Panc1 (cell line): ENCODE results near the gene KRTAP10-6. TPM values are rescaled to one million over a fixed set of nuclear protein-coding genes. Genes with fewer than 3 reads are reported as not detected.
"Not testable (repeated sequence)": the region's sequence is repeated elsewhere in the genome, so short reads cannot be mapped to it uniquely, and the experiment has no call there.

Source experiments
- ATAC-seq: fragments of 200-7000 bp; cut with Tn5 transposase; 2 replicates; pipeline ENCODE4 v1.9.1; 2020; ENCODE audit warnings: mild to moderate bottlenecking, moderate library complexity
- BruUV-seq: library from RNA; stranded (reverse); fragments of 400-500 nt; replicated peaks from 2 replicates; lab custom pipeline; 2021; lab: Mats Ljungman, UMichigan
- CTCF ChIA-PET: fragments of 300-600 bp; sonication (Branson Sonifier 250); formaldehyde crosslinking; loops from one replicate; lab custom pipeline; 2022; ENCODE audit warnings: antibody characterized with exemption; lab: Charles Lee
- POLR2A ChIA-PET: fragments of 300-600 bp; sonication (Branson Sonifier 250); formaldehyde crosslinking; loops from one replicate; lab custom pipeline; 2022; ENCODE audit warnings: antibody characterized with exemption; lab: Charles Lee
- DNase-seq: peaks from one replicate; pipeline ENCODE4 v3.0.0-alpha.2; 2010; ENCODE audit warnings: low read depth, low spot score
- H3K27ac ChIP-seq: 2 replicates; pipeline ENCODE4 v1.5.1; 2011; ENCODE audit warnings: mild to moderate bottlenecking, low read length, inconsistent platforms
- H3K27me3 ChIP-seq: fragments of 200-500 bp; sonication (Bioruptor generic); 2 replicates; pipeline ENCODE4 v1.6.0; 2014; ENCODE audit warnings: low read length, inconsistent platforms; ENCODE audit not compliant: control insufficient read depth, insufficient read depth
- H3K36me3 ChIP-seq: fragments of 200-500 bp; sonication (Bioruptor generic); 2 replicates; pipeline ENCODE4 v1.5.1; 2014; ENCODE audit warnings: inconsistent platforms, mild to moderate bottlenecking, low read length, moderate library complexity; ENCODE audit not compliant: control insufficient read depth, insufficient read depth
- H3K4me1 ChIP-seq: 2 replicates; pipeline ENCODE4 v1.5.1; 2011; ENCODE audit warnings: inconsistent platforms, mild to moderate bottlenecking, low read length, moderate library complexity; ENCODE audit not compliant: control insufficient read depth, insufficient read depth
- H3K4me3 ChIP-seq, 2 experiments: 2 replicates each; pipeline ENCODE4 v1.5.1; 2011 to 2012; ENCODE audit warnings: low read depth in 2 of 2, low read length in 2 of 2, mild to moderate bottlenecking in 2 of 2, inconsistent platforms in 1 of 2, moderate library complexity in 1 of 2
- H3K9me3 ChIP-seq: fragments of 200-500 bp; sonication (Bioruptor generic); 2 replicates; pipeline ENCODE4 v1.5.1; 2014; ENCODE audit warnings: low read depth, mild to moderate bottlenecking, inconsistent platforms, low read length, moderate library complexity; ENCODE audit not compliant: control insufficient read depth, insufficient read depth
- POLR2AphosphoS5 ChIP-seq: IDR thresholded peaks from 2 replicates; pipeline ENCODE4 v1.6.1; 2012; ENCODE audit warnings: mild to moderate bottlenecking, low read depth, low read length, moderate library complexity
- SIN3A ChIP-seq: IDR thresholded peaks from 2 replicates; pipeline ENCODE4 v1.6.1; 2012; ENCODE audit warnings: low read depth, mild to moderate bottlenecking, low read length, moderate library complexity, borderline replicate concordance; ENCODE audit not compliant: insufficient read depth
- TCF7L2 ChIP-seq: IDR thresholded peaks from 2 replicates; pipeline ENCODE4 v1.6.1; 2011; ENCODE audit warnings: mild to moderate bottlenecking, low read depth, low read length, inconsistent platforms
- in situ Hi-C: cut with HindIII; loops from 2 replicates; pipeline ENCODE4 v1.10.0; 2016; ENCODE audit warnings: low sequenced_read_pairs, low pct_unique_long_range_greater_than_20kb
- intact Hi-C: fragments of 100-400 bp; cut with micrococcal nuclease; formaldehyde crosslinking; loops from one replicate; pipeline ENCODE4 v1.10.0; 2022; ENCODE audit not compliant: unreplicated experiment
- total RNA-seq: library from RNA; stranded (reverse); gene quantifications from one replicate; pipeline ENCODE4 v1.2.1, GENCODE V29; 2021; ENCODE audit not compliant: unreplicated experiment
- TF ChIP-seq, protein P1 (sequence below): fragments of 450-650 bp; IDR thresholded peaks from 2 replicates; pipeline ENCODE4 v1.5.1; 2017; ENCODE audit warnings: mild to moderate bottlenecking
- TF ChIP-seq, protein P2 (sequence below), 2 experiments: IDR thresholded peaks; 2 replicates each; pipeline ENCODE4 v1.6.1; 2011 to 2012; ENCODE audit warnings: low read depth in 2 of 2, control low read depth in 1 of 2, low read length in 1 of 2, mild to moderate bottlenecking in 1 of 2, moderate library complexity in 1 of 2; ENCODE audit not compliant: insufficient read depth in 1 of 2

KRTAP10-6 gene
- total RNA-seq, 1 experiment from 2014 or later: not detected

DNA sequence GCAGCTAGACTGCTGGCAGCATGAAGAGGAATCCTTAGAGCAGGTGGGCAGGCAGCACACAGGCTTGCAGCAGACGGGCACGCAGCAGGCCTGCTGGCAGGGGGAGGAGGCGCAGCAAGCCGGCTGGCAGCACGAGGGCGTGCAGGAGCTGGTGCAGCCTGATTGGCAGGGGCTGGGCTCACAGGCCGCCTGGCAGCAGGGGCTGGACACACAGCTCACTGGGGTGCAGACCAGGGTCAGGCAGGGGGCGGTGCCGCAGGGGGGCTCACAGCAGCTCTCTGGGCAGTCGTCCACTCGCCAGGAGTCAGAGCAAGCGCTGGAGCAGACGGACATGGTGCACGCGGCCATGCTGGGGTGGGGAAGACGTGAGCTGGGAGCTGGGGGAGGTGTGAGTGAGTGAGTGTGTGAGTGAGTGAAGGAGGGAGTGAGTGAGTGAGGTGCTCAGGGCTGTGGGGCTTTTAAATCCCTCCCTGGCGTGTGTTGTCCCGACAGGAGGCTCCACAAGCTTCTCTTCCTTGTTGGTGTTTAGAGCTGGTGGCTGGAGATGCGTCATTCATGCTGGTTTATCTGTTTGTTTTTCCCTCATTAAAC is 12.0 kb downstream of the KRTAP10-6 start, which contains the start of gene KRTAP10-5:
TSS of gene KRTAP10-5 (minus strand) at position 374 of the 591 bp plus-strand sequence. CDS start at position 348, 26 bp downstream.
- H3K9me3 ChIP-seq, H3K27ac ChIP-seq, in situ Hi-C loops, intact Hi-C loops, POLR2A ChIA-PET, H3K4me1 ChIP-seq, H3K36me3 ChIP-seq, DNase-seq, BruUV-seq, H3K27me3 ChIP-seq: not testable (repeated sequence)
- peak within 1 kb of the TSS in 1 of 2 experiments; percentile 24; a peak in 1 of 4 replicates for H3K4me3 ChIP-seq
- CTCF ChIA-PET: interaction anchor here (0.7 kb wide), 2 partner anchors 31 to 91 kb away, joined by 3 to 4 read pairs; no protein-coding TSS in a partner anchor
- TF ChIP-seq, protein P1, sequence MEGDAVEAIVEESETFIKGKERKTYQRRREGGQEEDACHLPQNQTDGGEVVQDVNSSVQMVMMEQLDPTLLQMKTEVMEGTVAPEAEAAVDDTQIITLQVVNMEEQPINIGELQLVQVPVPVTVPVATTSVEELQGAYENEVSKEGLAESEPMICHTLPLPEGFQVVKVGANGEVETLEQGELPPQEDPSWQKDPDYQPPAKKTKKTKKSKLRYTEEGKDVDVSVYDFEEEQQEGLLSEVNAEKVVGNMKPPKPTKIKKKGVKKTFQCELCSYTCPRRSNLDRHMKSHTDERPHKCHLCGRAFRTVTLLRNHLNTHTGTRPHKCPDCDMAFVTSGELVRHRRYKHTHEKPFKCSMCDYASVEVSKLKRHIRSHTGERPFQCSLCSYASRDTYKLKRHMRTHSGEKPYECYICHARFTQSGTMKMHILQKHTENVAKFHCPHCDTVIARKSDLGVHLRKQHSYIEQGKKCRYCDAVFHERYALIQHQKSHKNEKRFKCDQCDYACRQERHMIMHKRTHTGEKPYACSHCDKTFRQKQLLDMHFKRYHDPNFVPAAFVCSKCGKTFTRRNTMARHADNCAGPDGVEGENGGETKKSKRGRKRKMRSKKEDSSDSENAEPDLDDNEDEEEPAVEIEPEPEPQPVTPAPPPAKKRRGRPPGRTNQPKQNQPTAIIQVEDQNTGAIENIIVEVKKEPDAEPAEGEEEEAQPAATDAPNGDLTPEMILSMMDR: 0 out of 2 replicates have a peak, but pooled peaks have one; percentile 14
- ATAC-seq: peak; percentile 74

DNA sequence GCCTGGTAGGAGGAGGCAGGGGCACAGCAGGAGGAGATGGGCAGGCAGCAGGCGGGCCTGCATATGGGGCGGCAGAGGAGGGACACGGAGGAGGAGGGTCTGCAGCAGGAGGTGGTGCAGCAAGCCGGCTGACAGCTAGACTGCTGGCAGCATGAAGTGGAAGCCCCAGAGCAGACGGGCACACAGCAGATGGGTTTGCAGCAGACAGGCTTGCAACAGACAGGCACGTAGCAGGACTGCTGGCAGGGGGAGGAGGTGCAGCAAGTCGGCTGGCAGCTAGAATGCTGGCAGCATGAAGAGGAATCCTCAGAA is 12.5 kb downstream of the KRTAP10-6 start:
- H3K4me3 ChIP-seq: no peak overlapping the region
- peak; percentile 32; the same call in 1 of the 2 replicates for ATAC-seq
- CTCF ChIA-PET: interaction anchor here (0.7 kb wide), 2 partner anchors 30 to 90 kb away, joined by 3 to 4 read pairs; no protein-coding TSS in a partner anchor

More for the DNA sequence above, 12.5 kb downstream of the KRTAP10-6 start:
- no TSS peak for BruUV-seq
- 0 out of 2 replicates have a peak, but pooled peaks cover 7% of the 10 kb centered on the region for H3K9me3 ChIP-seq
- H3K27ac ChIP-seq: no peak overlapping the region
- intact Hi-C loops (no loop called here), in situ Hi-C loops (no loop called here)
- H3K4me1 ChIP-seq: peaks cover 4% of the 10 kb centered on the region; the same call in 1 of the 2 replicates
- H3K27me3 ChIP-seq: peaks cover 4% of the 10 kb centered on the region
- TF ChIP-seq, protein P2, sequence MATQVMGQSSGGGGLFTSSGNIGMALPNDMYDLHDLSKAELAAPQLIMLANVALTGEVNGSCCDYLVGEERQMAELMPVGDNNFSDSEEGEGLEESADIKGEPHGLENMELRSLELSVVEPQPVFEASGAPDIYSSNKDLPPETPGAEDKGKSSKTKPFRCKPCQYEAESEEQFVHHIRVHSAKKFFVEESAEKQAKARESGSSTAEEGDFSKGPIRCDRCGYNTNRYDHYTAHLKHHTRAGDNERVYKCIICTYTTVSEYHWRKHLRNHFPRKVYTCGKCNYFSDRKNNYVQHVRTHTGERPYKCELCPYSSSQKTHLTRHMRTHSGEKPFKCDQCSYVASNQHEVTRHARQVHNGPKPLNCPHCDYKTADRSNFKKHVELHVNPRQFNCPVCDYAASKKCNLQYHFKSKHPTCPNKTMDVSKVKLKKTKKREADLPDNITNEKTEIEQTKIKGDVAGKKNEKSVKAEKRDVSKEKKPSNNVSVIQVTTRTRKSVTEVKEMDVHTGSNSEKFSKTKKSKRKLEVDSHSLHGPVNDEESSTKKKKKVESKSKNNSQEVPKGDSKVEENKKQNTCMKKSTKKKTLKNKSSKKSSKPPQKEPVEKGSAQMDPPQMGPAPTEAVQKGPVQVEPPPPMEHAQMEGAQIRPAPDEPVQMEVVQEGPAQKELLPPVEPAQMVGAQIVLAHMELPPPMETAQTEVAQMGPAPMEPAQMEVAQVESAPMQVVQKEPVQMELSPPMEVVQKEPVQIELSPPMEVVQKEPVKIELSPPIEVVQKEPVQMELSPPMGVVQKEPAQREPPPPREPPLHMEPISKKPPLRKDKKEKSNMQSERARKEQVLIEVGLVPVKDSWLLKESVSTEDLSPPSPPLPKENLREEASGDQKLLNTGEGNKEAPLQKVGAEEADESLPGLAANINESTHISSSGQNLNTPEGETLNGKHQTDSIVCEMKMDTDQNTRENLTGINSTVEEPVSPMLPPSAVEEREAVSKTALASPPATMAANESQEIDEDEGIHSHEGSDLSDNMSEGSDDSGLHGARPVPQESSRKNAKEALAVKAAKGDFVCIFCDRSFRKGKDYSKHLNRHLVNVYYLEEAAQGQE (IDR thresholded peaks at IDR 0.05; ENCODE audit: insufficient read depth in 1 of 2, low read depth in 2 of 2, low read length in 1 of 2): no peak
- TF ChIP-seq POLR2AphosphoS5 (no peak), TCF7L2 (no peak), SIN3A (no peak)
- TF ChIP-seq, protein P1: no peak
- POLR2A ChIA-PET: no interaction called here
- DNase-seq: no peak
- no peaks in the 10 kb centered on the region for H3K36me3 ChIP-seq
